Breast epithelium (tissue), 4 donors: ENCODE measurements around the gene TEAD3. TPM values are rescaled to one million over a fixed set of nuclear protein-coding genes. Genes with fewer than 3 reads are reported as not detected.

ENCODE experiments used
- DNase-seq, 2 donors: peaks; one replicate each; pipeline ENCODE4 v3.0.0-alpha.2; 2019; ENCODE audit warnings: low spot score in 2 of 2
- H3K27ac ChIP-seq, 2 donors: fragments of 200-600 bp; sonication (generic) in 1 of 2; one replicate each; pipeline ENCODE4 v1.5.1; 2016 to 2019; ENCODE audit warnings: mild to moderate bottlenecking in 1 of 2
- H3K27me3 ChIP-seq, 2 donors: fragments of 200-600 bp; sonication (generic) in 1 of 2; one replicate each; pipeline versions ENCODE4 v1.5.1 to v1.6.0; 2017 to 2019; ENCODE audit warnings: control low read depth in 1 of 2, mild to moderate bottlenecking in 1 of 2
- H3K36me3 ChIP-seq: fragments of 200-600 bp; one replicate; pipeline ENCODE4 v1.5.1; 2019
- H3K4me1 ChIP-seq, 2 donors: fragments of 200-600 bp; sonication (generic); one replicate each; pipeline ENCODE4 v1.5.1; 2016 to 2019; ENCODE audit warnings: control low read depth in 1 of 2
- H3K4me3 ChIP-seq, 3 donors: fragments of 200-600 bp; sonication (generic); 1 replicate in 2 of 3; 2 replicates in 1 of 3; pipeline ENCODE4 v1.5.1; 2016 to 2019; ENCODE audit warnings: mild to moderate bottlenecking in 3 of 3, moderate library complexity in 2 of 3
- H3K9me3 ChIP-seq, 2 donors: fragments of 200-600 bp; sonication (generic) in 1 of 2; one replicate each; pipeline ENCODE4 v1.5.1; 2016 to 2019; ENCODE audit warnings: control low read depth in 1 of 2
- POLR2A ChIP-seq: fragments of 450-650 bp; IDR thresholded peaks from one replicate; pipeline ENCODE4 v1.6.1; 2016; ENCODE audit warnings: antibody characterized with exemption, mild to moderate bottlenecking, moderate library complexity
- POLR2AphosphoS5 ChIP-seq, 3 donors: sonication (generic); formaldehyde crosslinking; IDR thresholded peaks; one replicate each; pipeline ENCODE4 v1.6.1; 2017; ENCODE audit warnings: antibody characterized with exemption in 3 of 3
- intact Hi-C: fragments of 100-400 bp; cut with DNase I; formaldehyde crosslinking; loops from one replicate; pipeline ENCODE4 v1.15.1; 2023; ENCODE audit warnings: low total_unique reads
- total RNA-seq, 3 donors: library from RNA; depleted of rRNA; stranded (reverse); fragments of >200 nt; gene quantifications; one replicate each; pipeline ENCODE4 v1.1.0, GENCODE V29; 2016
- TF ChIP-seq, protein P1 (sequence below), 3 donors: fragments of 450-650 bp; IDR thresholded peaks; one replicate each; pipeline ENCODE4 v1.5.1; 2016 to 2017; ENCODE audit warnings: antibody characterized with exemption in 3 of 3, mild to moderate bottlenecking in 3 of 3, moderate library complexity in 3 of 3

The TEAD3 gene
- total RNA-seq, 3 donors from 2014 or later = 5.6 to 28.2 (median 26.2) TPM

DNA sequence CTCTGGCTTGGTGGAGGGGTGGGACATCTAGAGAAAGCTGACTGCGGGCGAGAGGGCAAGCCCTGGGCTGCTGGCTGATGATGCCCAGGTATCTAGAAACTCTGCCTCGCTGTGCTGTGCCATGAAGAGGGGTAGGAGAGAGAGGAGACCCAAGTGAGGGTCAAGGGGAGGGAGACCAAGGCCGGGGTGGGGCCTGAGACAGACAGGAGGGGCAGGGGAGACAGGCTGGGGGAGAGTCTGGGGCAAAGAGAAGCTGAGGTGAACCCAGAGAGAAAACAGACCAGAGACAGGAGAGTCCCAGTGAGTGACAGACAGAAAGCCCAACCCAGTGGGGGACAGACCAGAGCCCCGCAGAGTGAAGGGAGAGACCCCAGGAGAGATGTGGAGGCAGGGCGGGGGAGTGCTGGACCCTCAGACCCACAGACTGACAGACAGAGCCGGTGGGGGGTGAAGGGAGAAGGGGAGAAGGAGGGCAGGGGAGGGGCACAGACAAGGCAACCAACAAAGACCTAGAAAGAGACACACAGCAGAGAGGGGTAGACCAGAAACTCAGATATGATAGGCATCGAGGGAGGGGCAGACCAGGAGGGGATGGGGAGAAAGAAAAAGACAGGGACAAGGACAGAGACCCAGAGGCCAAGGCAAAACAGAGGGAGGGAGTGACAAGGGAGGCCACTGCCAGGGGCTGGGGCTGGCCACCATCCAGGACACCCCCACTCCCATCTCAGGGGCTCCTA is 5.9 kb downstream of the TEAD3 start:
- H3K27me3 ChIP-seq = no peaks in the 10 kb centered on the region
- peak overlapping the region; percentile 98 to 99 for H3K27ac ChIP-seq
- peaks cover 30 to 41% of the 10 kb centered on the region in 2 donors for H3K4me1 ChIP-seq
- no peaks in the 10 kb centered on the region for H3K9me3 ChIP-seq
- no peak for DNase-seq
- H3K36me3 ChIP-seq = no peaks in the 10 kb centered on the region
- no peak for TF ChIP-seq POLR2A
- TF ChIP-seq POLR2AphosphoS5 (IDR thresholded peaks at IDR 0.05) = no peak
- TF ChIP-seq, protein P1, sequence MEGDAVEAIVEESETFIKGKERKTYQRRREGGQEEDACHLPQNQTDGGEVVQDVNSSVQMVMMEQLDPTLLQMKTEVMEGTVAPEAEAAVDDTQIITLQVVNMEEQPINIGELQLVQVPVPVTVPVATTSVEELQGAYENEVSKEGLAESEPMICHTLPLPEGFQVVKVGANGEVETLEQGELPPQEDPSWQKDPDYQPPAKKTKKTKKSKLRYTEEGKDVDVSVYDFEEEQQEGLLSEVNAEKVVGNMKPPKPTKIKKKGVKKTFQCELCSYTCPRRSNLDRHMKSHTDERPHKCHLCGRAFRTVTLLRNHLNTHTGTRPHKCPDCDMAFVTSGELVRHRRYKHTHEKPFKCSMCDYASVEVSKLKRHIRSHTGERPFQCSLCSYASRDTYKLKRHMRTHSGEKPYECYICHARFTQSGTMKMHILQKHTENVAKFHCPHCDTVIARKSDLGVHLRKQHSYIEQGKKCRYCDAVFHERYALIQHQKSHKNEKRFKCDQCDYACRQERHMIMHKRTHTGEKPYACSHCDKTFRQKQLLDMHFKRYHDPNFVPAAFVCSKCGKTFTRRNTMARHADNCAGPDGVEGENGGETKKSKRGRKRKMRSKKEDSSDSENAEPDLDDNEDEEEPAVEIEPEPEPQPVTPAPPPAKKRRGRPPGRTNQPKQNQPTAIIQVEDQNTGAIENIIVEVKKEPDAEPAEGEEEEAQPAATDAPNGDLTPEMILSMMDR (IDR thresholded peaks at IDR 0.05) = no peak
- H3K4me3 ChIP-seq = peak overlapping the region in 2 of 3 donors; percentile 28 to 58
- intact Hi-C loops = no loop called here

DNA sequence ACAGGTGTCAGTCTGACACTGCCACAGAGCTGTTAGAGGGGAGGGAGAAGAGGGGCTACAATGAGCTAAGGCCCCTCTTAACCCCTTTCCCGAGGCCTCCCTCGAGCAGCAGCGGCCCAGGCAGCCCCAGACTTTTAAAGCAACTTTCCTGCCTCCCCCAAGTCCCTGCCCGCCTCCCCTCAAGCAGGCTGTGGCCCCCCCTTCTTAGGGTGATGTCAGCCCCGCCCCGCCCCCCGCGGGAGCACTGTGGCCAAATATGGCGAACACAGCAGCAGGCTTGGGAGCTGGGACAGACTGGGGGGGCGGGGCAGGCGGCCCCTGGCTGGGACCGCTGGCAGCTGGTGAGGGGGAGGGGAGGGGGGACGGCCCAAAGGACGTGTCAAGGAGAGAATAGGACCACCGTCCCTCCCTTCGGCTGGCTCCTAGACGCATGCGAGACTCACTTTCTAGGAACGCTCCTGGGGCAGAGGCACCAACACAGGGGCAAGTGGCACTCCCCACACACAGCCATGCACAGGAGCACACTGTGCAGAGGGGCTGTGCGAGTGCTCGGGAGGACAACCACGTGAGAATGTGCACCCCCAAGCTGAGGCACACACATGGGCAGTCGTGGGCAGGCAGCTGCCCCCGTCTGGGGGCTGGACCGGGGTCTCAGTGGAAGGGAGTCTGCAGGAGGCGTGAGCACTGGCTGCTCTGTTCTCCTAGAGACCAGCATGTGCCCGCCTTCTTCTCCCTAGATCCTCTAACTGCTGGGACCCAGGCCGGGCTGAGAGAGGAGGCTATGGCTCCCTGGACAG is 6.7 kb downstream of the TEAD3 start:
- Histone ChIP-seq H3K4me1 (peaks cover 38 to 41% of the 10 kb centered on the region in 2 donors), H3K4me3 (peak overlapping the region in 2 of 3 donors; percentile 28 to 58), H3K27me3 (no peaks in the 10 kb centered on the region), H3K9me3 (no peaks in the 10 kb centered on the region), H3K27ac (peak overlapping the region; percentile 98 to 99), H3K36me3 (no peaks in the 10 kb centered on the region)
- DNase-seq = peak; percentile 70 to 93
- intact Hi-C loops = no loop called here
- TF ChIP-seq, protein P1 (IDR thresholded peaks at IDR 0.05) = no peak
- TF ChIP-seq POLR2AphosphoS5 (IDR thresholded peaks at IDR 0.05) = peak in 1 of 3 donors; percentile 34

DNA sequence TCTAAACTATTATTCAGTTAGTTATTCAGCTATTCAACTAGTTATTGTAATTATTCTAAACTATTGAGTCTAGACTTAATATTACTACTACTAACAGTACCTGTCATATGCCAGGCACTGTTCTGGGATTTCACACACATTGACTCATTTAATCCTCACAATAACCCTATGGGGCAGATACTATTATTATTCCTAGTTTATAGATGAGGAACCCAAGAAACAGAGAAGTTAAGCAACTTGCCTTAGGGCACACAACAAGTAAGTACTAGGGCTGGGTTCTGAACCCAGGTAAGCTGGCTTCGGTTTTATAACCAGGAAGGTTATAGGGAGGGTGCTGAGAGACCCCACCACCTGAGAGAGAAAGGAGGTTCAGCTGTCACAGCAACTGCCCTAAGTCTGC is 7.8 kb downstream of the TEAD3 start:
- Histone ChIP-seq H3K36me3 (no peaks in the 10 kb centered on the region), H3K4me1 (peaks cover 34 to 40% of the 10 kb centered on the region in 2 donors), H3K27me3 (no peaks in the 10 kb centered on the region), H3K9me3 (no peaks in the 10 kb centered on the region), H3K4me3 (no peak overlapping the region), H3K27ac (peak overlapping the region; percentile 92 to 98)
- TF ChIP-seq POLR2AphosphoS5 (IDR thresholded peaks at IDR 0.05) = no peak
- TF ChIP-seq, protein P1 (IDR thresholded peaks at IDR 0.05) = no peak
- no peak for DNase-seq
- intact Hi-C loops = no loop called here

- peaks cover 33 to 34% of the 10 kb centered on the region in 2 donors for H3K4me1 ChIP-seq
- no peaks in the 10 kb centered on the region for H3K9me3 ChIP-seq
- H3K27ac ChIP-seq = peak overlapping the region; percentile 94 to 98
- H3K36me3 ChIP-seq = no peaks in the 10 kb centered on the region
- H3K27me3 ChIP-seq = no peaks in the 10 kb centered on the region
- intact Hi-C loops = no loop called here
- no peak for DNase-seq
- H3K4me3 ChIP-seq = peak overlapping the region in 1 of 3 donors; percentile 46
- TF ChIP-seq, protein P1 (IDR thresholded peaks at IDR 0.05) = no peak
- TF ChIP-seq POLR2A (no peak), POLR2AphosphoS5 (IDR thresholded peaks at IDR 0.05) (no peak)
Measured at GRCh38 chr6:35488517-35488862, 8.4 kb downstream of the TEAD3 start.
